ENCODE results near the gene ZNF697. TPM values are rescaled to one million over a fixed set of nuclear protein-coding genes. Genes with fewer than 3 reads are reported as not detected.
"Not testable (repeated sequence)": the region's sequence is repeated elsewhere in the genome, so short reads cannot be mapped to it uniquely, and the experiment has no call there.

Gene ZNF697
- total RNA-seq, 5 donors from 2014 or later (not counting 1 experiment from before 2014, with no cell fraction given): 0.06 to 0.16 (median 0.09) TPM; not detected in 2

DNA sequence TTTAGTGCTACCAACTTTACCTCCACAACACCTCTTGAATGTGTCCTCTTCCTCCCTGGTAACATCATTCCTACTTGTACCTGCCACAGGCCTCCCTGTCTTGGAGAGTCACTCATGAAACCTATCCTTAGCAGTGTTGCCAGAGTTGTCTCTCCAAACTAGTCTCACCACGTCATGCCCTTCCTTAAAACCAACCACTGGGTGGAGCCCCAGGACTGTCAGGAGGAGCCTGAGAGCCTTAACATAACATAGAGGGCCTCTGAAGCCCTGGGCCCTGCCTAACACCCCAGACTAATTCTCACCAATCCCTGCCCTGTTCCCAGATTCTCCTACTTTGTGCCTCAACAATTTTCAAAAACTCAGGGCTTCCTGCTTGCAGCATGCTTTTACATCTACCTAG lies 65.3 kb downstream of the ZNF697 start:
- no peaks in the 10 kb centered on the region for H3K36me3 Mint-ChIP-seq
- no peaks in the 10 kb centered on the region for H3K9me3 ChIP-seq
- H3K27ac Mint-ChIP-seq: no peak overlapping the region
- DNase-seq (peak in 5 of 35 experiments; percentile 2 to 9 (median 6)), ATAC-seq (replicated peaks in 1 of 4) (no peak)
- H3K4me3 Mint-ChIP-seq: no peak overlapping the region
- no peaks in the 10 kb centered on the region for H3K4me1 Mint-ChIP-seq
- peaks cover 1 to 4% of the 10 kb centered on the region in 2 donors for H3K27me3 Mint-ChIP-seq
- no peak overlapping the region for H3K27ac ChIP-seq (ENCODE audit: low read length)
- no CpG with 5 or more reads among the region's 1 CpG for WGBS (ENCODE audit: insufficient coverage)
- no peaks in the 10 kb centered on the region for H3K9me3 Mint-ChIP-seq
- no peaks in the 10 kb centered on the region for H3K4me1 ChIP-seq (ENCODE audit: control insufficient read depth in 1 of 2, extremely low read depth in 1 of 2, insufficient read depth in 2 of 2, low read length in 2 of 2)
- H3K27me3 ChIP-seq (replicated peaks in 1 of 2; ENCODE audit: control insufficient read depth in 2 of 2, extremely low read depth in 1 of 2, insufficient read depth in 2 of 2, low read length in 1 of 2): no peaks in the 10 kb centered on the region
- CTCF ChIA-PET: no interaction called here
- H3K36me3 ChIP-seq (ENCODE audit: control insufficient read depth in 2 of 2, extremely low read depth in 1 of 2, insufficient read depth in 1 of 2, low read length in 1 of 2): no peaks in the 10 kb centered on the region
- POLR2A ChIA-PET: no interaction called here
- H3K4me3 ChIP-seq (ENCODE audit: control insufficient read depth in 1 of 2, extremely low read depth in 1 of 2, low read length in 1 of 2): no peak overlapping the region

- H3K36me3 Mint-ChIP-seq; H3K4me1 ChIP-seq (ENCODE audit: control insufficient read depth in 1 of 2, extremely low read depth in 1 of 2, insufficient read depth in 2 of 2, low read length in 2 of 2); CTCF ChIA-PET; H3K27ac Mint-ChIP-seq; DNase-seq; ATAC-seq (replicated peaks in 1 of 4); H3K27ac ChIP-seq (ENCODE audit: low read length); H3K4me3 ChIP-seq (ENCODE audit: control insufficient read depth in 1 of 2, extremely low read depth in 1 of 2, low read length in 1 of 2); H3K9me3 ChIP-seq; H3K27me3 Mint-ChIP-seq; H3K9me3 Mint-ChIP-seq; POLR2A ChIA-PET; H3K4me3 Mint-ChIP-seq; H3K36me3 ChIP-seq (ENCODE audit: control insufficient read depth in 2 of 2, extremely low read depth in 1 of 2, insufficient read depth in 1 of 2, low read length in 1 of 2); H3K4me1 Mint-ChIP-seq; H3K27me3 ChIP-seq (replicated peaks in 1 of 2; ENCODE audit: control insufficient read depth in 2 of 2, extremely low read depth in 1 of 2, insufficient read depth in 2 of 2, low read length in 1 of 2): not testable (repeated sequence)
- 61% methylated on average over 2 of the region's 3 CpGs for WGBS (ENCODE audit: insufficient coverage)
These were observed 67.0 kb downstream of the ZNF697 start for GRCh38 chr1:119581076-119581475.

DNA sequence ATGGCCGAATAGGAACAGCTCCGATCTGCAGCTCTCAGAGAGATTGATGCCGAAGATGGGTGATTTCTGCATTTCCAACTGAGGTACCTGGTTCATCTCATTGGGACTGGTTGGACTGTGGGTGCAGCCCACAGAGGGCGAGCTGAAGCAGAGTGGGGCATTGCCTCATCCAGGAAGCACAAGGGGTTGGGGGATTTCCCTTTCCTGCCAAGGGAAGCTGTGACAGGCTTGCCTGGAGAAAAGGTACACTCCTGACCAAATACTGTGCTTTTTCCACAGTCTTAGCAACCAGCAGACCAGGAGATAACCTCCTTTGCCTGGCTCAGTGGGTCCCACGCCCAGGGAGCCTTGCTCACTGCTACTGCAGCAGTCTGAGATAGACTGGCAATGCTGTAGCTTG lies 74.2 kb downstream of the ZNF697 start:
- Histone ChIP-seq H3K4me1 (ENCODE audit: control insufficient read depth in 1 of 2, extremely low read depth in 1 of 2, insufficient read depth in 2 of 2, low read length in 2 of 2) (no peaks in the 10 kb centered on the region), H3K9me3 (no peaks in the 10 kb centered on the region), H3K4me3 (ENCODE audit: control insufficient read depth in 1 of 2, extremely low read depth in 1 of 2, low read length in 1 of 2) (no peak overlapping the region), H3K36me3 (ENCODE audit: control insufficient read depth in 2 of 2, extremely low read depth in 1 of 2, insufficient read depth in 1 of 2, low read length in 1 of 2) (no peaks in the 10 kb centered on the region), H3K27me3 (replicated peaks in 1 of 2; ENCODE audit: control insufficient read depth in 2 of 2, extremely low read depth in 1 of 2, insufficient read depth in 2 of 2, low read length in 1 of 2) (peaks cover 0 to 2% of the 10 kb centered on the region in 2 experiments), H3K27ac (ENCODE audit: low read length) (no peak overlapping the region)
- ATAC-seq (replicated peaks in 1 of 4) (no peak), DNase-seq (no peak)
- H3K4me3 Mint-ChIP-seq: no peak overlapping the region
- no peak overlapping the region for H3K27ac Mint-ChIP-seq
- H3K9me3 Mint-ChIP-seq: peaks cover 0 to 3% (median 0%) of the 10 kb centered on the region in 3 donors
- H3K27me3 Mint-ChIP-seq: peaks cover 12 to 21% of the 10 kb centered on the region in 2 donors
- H3K36me3 Mint-ChIP-seq: no peaks in the 10 kb centered on the region
- CTCF ChIA-PET: no interaction called here
- WGBS (ENCODE audit: insufficient coverage): 75% methylated on average over 5 of the region's 5 CpGs
- peaks cover 0 to 5% (median 0%) of the 10 kb centered on the region in 3 donors for H3K4me1 Mint-ChIP-seq
- POLR2A ChIA-PET: no interaction called here

DNA sequence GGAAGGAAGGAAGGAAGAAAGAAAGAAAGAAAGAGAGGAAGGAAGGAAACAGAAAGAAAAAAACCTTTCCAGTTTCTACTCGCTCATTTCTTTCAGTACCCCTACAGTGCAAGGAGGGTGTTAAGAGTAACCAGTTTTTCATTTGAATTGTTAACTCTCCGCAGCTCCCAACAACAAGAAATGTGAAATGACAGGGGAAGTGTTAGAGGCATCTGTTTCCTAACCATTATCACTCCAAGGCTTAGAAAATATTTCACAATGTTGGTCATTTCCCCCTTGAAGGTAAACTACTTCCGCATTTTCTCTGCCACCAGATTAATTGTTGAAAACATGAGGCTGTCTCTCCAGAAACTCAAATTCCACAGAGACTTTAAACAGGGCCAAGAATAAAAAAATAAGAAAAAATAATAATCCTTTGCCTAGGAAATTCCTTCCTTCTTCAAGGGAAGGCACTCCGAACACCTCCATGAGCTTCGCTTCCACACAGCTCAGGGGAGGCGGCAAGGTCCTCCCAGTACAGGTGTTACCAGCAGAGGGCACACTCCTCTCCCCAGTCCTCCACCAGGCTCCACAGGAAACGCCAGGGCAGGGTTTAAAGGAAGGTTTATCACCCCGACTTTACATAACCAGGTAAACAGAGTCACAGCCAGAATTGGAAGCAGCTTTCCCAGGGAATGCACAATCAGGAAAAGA lies 78.0 kb downstream of the ZNF697 start:
- H3K27me3 ChIP-seq (replicated peaks in 1 of 2; ENCODE audit: control insufficient read depth in 2 of 2, extremely low read depth in 1 of 2, insufficient read depth in 2 of 2, low read length in 1 of 2); ATAC-seq (replicated peaks in 1 of 4): not testable (repeated sequence)

More for the DNA sequence above, 78.0 kb downstream of the ZNF697 start:
- H3K4me3 Mint-ChIP-seq; H3K9me3 ChIP-seq; H3K36me3 ChIP-seq (ENCODE audit: control insufficient read depth in 2 of 2, extremely low read depth in 1 of 2, insufficient read depth in 1 of 2, low read length in 1 of 2); H3K4me1 Mint-ChIP-seq; POLR2A ChIA-PET; H3K27ac ChIP-seq (ENCODE audit: low read length); DNase-seq; H3K36me3 Mint-ChIP-seq; H3K4me1 ChIP-seq (ENCODE audit: control insufficient read depth in 1 of 2, extremely low read depth in 1 of 2, insufficient read depth in 2 of 2, low read length in 2 of 2); CTCF ChIA-PET; H3K4me3 ChIP-seq (ENCODE audit: control insufficient read depth in 1 of 2, extremely low read depth in 1 of 2, low read length in 1 of 2); H3K9me3 Mint-ChIP-seq; H3K27ac Mint-ChIP-seq: not testable (repeated sequence)
- peaks cover 18 to 34% of the 10 kb centered on the region in 2 donors for H3K27me3 Mint-ChIP-seq
- WGBS (ENCODE audit: insufficient coverage): no CpG with 5 or more reads among the region's 8 CpGs

Other genes with a start within 250 kb of the ZNF697 start
- 1 to 10 TPM in 2 of 5 donors, under 1 TPM in 1, not detected in 2; 0.59 to 2.6 (median 1.1) TPM for gene HSD3B2, start 233.1 kb downstream of the ZNF697 start, total RNA-seq
- gene HSD3B1, start 141.1 kb downstream of the ZNF697 start, total RNA-seq: not detected
- gene PHGDH, start 63.7 kb upstream of the ZNF697 start, total RNA-seq: 10 to 100 TPM in 3 of 5 donors, 1 to 10 TPM in 2; 7.8 to 27.4 (median 14.3) TPM
- gene HMGCS2, start 120.6 kb upstream of the ZNF697 start, total RNA-seq: under 1 TPM in 3 of 5 donors, not detected in 2; 0.35 to 0.82 (median 0.56) TPM
- 1 to 10 TPM; 1.6 to 7.7 (median 3.0) TPM for gene REG4, start 163.2 kb upstream of the ZNF697 start, total RNA-seq
- not detected for gene ADAM30, start 248.2 kb upstream of the ZNF697 start, total RNA-seq

Measured in T-cell (primary cell).